GM18867 (cell line): ENCODE results near the gene BRD4.

Experiments used
- ATAC-seq: cut with Tn5 transposase; IDR thresholded peaks from one replicate; pipeline ENCODE4 v1.9.1; 2021; ENCODE audit warnings: mild to moderate bottlenecking, moderate library complexity; ENCODE audit not compliant: unreplicated experiment

Gene BRD4

DNA sequence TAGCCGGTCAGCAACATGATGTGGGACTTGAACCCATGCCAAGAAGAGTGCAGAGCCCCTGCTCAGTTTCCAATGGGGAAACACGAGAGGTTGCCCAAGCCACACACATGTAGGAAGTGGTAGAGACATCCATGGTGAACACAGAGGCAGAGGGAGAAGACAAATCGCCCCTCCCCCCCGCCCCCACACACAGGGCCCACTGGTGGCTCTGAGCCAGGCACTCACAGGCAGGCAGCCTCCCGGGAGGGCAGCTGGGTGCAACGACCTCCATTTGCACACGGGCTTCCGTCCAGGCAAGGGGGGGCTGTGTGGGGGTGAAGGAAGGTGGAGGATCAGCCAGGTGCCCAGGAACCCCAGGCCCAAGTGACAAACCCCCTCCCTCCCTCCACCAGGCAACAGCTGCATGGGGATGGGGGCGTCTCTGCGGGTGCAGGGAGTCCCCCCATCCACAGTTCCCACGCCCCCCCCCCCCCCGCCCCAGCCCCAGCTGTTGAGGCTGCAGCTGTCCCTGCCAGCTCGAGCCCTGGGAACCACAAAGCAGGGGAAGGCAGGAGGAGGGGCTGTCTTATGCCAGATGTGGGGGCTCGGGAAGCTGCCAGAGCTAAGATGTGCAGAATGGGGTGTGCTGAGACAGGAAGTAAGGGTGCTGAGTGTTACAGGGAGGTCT, 134.9 kb downstream of the BRD4 start:
- no peak for ATAC-seq

DNA sequence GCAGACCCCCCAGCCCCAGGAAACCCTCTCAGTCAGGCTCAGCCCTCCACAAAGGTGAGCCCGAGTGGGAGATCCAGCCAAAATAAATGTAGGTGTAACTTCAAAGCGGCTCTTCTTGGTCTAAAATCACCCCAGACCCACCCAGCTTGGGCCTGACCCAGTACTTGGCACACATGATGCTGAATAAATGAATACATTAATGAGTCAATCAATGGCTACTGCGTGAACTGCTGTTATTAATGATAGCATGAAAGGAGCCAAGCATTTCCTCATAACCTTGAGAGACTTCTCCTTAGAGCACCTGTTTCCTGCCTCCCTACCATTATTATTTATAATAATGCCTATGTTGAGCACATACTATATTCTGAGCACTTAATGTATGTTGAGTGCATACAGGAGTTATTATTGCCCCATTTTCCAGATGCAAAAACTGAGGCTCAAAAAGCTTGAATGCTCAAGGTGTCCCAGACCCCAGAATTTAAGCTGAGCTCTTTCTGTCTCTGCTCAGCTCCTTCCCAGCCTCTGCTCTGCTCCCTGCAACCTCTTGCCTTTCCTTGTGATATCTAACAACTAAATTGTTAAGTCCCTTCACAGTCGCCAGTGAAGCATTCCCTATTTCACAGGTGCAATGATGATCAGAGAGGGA, 135.9 kb downstream of the BRD4 start:
- no peak for ATAC-seq

DNA sequence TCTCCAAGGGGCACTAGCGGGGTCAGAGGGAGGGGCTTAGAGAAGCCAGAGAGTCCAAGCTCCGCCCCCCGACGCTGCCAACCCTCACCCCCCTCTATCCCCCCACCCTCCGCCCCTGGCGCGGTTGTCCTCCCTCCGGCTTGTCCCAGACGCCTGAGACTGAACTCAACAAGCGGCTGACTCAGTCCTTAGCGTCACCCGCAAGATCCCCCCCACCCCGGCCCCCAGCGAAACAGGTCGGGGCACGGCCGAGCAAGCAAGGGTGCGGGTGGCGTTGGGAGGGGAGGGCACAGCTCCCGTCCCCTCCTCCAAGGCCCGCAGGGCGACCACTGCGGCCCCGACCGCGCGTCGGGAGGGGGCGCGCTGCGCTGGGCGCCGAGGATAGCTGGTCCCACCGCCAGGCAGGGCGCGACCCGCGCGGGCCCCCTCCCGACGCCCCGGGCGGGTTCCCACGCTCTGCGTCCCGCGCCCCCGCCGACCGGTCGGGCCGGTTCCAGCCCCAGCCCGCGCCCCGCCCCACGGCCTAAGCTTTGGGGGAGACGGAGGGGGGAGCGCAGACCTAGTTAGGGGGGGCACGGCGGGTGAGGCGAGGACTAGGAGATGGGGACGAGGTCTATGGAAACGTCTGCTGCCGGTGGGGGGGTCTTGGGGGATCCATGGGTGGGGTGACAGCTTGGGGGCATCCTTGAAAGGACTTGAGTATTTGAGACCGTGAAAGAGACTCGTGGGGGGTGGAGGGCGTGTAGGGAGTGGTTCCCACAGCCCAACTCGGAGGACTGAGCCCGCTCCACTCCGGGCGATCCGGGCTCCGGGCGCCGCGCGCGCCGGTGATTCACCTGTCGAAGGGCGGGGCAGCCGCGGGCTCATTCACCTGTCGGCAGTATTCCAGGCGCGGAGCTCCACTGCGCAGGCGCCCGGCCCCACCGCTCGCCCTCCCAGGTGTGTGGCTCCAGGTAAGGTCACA, 136.7 kb downstream of the BRD4 start:
- no peak for ATAC-seq

DNA sequence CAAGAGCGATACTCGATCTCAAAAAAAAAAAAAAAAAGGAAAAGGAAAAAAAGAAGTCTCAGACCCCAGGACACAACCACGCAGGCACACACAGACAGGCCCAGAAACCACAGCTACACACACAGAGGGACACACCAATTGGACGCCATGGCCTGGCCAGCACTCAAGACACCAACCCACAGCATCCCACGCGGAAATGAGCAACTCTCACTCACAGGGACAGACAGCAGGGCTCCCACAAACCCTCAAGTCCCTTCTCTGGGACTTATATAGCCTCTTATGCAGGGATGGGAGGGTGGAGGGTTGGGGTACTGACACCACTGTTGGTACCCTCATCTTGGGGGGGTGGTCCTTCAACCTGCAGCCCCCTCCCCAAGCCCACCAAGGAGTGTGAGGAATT, 137.4 kb downstream of the BRD4 start:
- no peak for ATAC-seq

DNA sequence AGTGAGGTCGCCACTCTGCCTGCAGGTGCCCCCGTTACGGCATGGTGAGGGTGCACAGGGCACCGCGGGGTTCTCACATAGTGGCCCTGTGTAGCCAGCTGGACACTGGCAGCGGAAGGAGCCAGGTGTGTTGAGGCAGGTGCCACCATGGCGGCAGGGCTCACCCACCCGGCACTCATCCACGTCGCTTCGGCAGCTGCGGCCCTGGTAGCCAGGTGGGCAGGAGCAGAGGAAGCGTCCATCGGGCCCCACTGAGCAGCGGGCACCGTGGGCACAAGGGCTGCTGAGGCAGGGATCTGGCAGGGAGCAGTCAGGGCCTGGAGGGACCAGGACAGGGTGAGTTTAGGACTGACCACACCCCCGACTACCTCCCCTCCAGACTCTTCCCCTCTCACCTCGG, 140.4 kb downstream of the BRD4 start:
- ATAC-seq, result no peak

DNA sequence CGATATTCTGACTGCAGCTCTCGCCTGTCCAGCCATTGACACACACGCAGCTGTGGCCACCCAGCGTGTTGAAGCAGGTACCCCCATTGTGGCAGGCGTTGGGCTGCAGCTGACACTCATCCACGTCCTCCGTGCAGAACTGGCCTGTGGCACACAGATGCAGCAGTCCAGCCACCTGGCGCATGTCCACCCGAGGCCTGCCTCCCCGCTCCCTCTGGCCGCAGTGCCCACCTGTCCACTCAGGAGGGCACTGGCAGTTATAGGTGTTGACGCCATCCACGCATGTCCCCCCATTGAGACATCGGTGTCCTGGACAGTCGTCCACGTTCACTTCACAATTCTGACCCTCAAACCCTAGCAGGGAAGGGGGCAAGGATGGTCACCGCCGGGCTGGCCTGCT, 140.8 kb downstream of the BRD4 start:
- ATAC-seq, result no peak

DNA sequence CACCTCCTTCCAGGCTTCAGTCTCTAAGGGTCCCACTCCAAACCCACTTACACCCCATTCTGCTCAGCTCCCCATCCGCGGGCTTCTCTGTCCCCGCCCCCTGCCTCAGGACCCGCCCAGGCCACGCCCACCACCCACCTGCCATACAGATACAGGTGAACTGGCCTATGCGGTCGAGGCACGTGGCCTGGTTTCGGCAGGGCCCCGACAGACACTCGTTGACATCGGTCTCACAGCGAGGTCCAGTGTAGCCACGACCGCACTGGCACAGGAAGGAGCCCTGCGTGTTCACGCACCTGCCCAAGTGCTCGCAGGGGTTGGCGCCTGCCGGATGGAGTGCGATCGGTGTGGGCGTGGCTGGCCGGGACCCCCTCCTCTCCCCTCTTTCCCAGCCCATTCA, 143.5 kb downstream of the BRD4 start:
- no peak for ATAC-seq

DNA sequence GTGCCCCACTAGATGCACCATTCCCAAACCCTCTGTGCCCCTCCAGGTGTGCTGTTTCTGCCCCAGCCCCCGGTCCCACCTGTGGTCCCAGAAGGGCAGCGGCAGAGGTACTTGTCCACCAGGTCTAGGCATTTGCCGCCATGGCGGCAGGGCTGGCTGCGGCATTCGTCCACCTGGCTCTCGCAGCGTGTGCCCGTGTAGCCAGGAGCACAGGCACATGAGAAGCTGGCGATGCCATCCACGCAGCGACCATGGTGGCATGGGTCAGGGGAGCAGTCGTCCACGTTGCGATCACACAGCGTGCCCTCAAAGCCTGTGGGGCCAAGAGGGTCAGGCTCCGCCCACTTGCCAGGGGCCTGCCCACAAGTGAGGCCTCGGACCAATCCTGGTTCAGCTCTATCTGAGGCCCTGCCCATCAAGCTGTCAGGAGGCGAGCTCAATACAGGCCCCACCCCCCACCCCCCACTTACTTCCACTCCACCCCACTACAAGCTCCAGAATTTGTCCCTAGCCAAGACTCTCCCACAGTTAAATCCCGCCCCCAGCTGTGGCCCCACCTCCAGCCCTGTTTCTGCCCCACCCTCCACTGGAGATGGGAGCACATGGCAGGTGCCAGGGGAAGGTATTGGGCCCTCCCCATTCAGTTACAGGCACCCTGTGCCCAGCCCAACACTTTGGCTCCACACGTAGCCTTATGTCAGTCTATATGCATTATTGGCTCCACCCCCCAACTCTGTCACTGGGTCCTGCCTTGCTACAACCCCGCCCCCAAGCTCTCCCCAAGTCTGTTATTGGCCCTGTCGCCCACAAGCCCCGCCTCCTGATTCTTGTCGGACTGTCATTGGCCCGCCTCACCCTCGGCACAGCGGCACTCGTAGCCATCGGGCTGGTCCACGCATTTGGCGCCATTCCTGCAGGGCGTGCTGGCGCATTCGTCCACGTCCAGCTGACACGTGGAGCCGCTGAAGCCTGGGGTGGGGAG, 145.0 kb downstream of the BRD4 start:
- ATAC-seq, result no peak
